GM13976 (cell line): ENCODE measurements around the gene PRPF38A.

Experiments used
- DNase-seq: peaks from one replicate; pipeline ENCODE4 v3.0.0; 2012; ENCODE audit warnings: low spot score
- CTCF ChIP-seq: IDR thresholded peaks from 2 replicates; pipeline ENCODE4 v1.5.1; 2012; ENCODE audit warnings: borderline replicate concordance, mild to moderate bottlenecking; ENCODE audit not compliant: insufficient read depth; ENCODE audit errors: extremely low read depth, missing control alignments, control extremely low read depth
- in situ Hi-C: fragments of 300-500 bp; cut with MboI; formaldehyde crosslinking; loops from one replicate; pipeline ENCODE4 v1.12.0; 2022; ENCODE audit warnings: low sequenced_read_pairs, mixed read lengths, inconsistent platforms; ENCODE audit not compliant: unreplicated experiment

PRPF38A gene

GRCh38 chr1:52359676-52360594 is 44.5 kb upstream of the PRPF38A start:
- peak; percentile 33 for DNase-seq
- in situ Hi-C loops: no loop called here
- TF ChIP-seq CTCF: no peak

- in situ Hi-C loops: no loop called here
- TF ChIP-seq CTCF: no peak
- no peak for DNase-seq
Observed at GRCh38 chr1:52360595-52360968, 43.8 kb upstream of the PRPF38A start.

GRCh38 chr1:52364235-52364839 is 40.1 kb upstream of the PRPF38A start:
- DNase-seq: no peak
- no peak for TF ChIP-seq CTCF
- in situ Hi-C loops: no loop called here

- no peak for DNase-seq
- TF ChIP-seq CTCF: no peak
- in situ Hi-C loops: no loop called here
Observed at GRCh38 chr1:52365071-52365745, 39.2 kb upstream of the PRPF38A start.

- peak; percentile 100 for DNase-seq
- TF ChIP-seq CTCF: no peak
- in situ Hi-C loops: no loop called here
Observed at GRCh38 chr1:52365746-52366516, 38.5 kb upstream of the PRPF38A start, which contains the start of gene CC2D1B. CC2D1B (minus strand) TSS chr1:52366205; CDS start chr1:52364620, 1,585 bp downstream.

GRCh38 chr1:52366517-52366827 is 37.9 kb upstream of the PRPF38A start:
- DNase-seq: no peak
- no peak for TF ChIP-seq CTCF
- in situ Hi-C loops: no loop called here
